HepG2 (cell line): ENCODE results near the gene CCDC87. TPM values are rescaled to one million over a fixed set of nuclear protein-coding genes. Genes with fewer than 3 reads are reported as not detected.

Experiments
- ARNT2 ChIP-seq: sonication (generic); formaldehyde crosslinking; IDR thresholded peaks from 2 replicates; pipeline ENCODE4 v1.8.0; 2022; ENCODE audit warnings: mild to moderate bottlenecking, low read depth, missing genetic modification reagents, moderate library complexity
- DMTF1 ChIP-seq: sonication (generic); formaldehyde crosslinking; IDR thresholded peaks from 2 replicates; pipeline ENCODE4 v1.4.0; 2020; ENCODE audit warnings: mild to moderate bottlenecking, missing genetic modification reagents
- FOXP4 ChIP-seq: sonication (generic); formaldehyde crosslinking; IDR thresholded peaks from 2 replicates; pipeline ENCODE4 v1.4.0; 2020; ENCODE audit warnings: missing genetic modification reagents
- HNRNPL ChIP-seq: fragments of 200-400 bp; formaldehyde crosslinking; IDR thresholded peaks from 2 replicates; pipeline ENCODE4 v1.6.1; 2017; ENCODE audit warnings: mild to moderate bottlenecking, low read depth, low read length
- IKZF4 ChIP-seq: sonication (generic); formaldehyde crosslinking; IDR thresholded peaks from 2 replicates; pipeline ENCODE4 v1.5.1; 2020; ENCODE audit warnings: borderline replicate concordance, mild to moderate bottlenecking, low read depth, missing genetic modification reagents; ENCODE audit errors: not compliant biosample characterization
- JUNB ChIP-seq: sonication (generic); formaldehyde crosslinking; IDR thresholded peaks from 2 replicates; pipeline ENCODE4 v1.8.0; 2022; ENCODE audit warnings: missing genetic modification reagents, mild to moderate bottlenecking, borderline replicate concordance
- MBD4 ChIP-seq: IDR thresholded peaks from 2 replicates; pipeline ENCODE4 v1.6.1; 2012; ENCODE audit warnings: low read length, inconsistent platforms, borderline replicate concordance
- NFKBIZ ChIP-seq: IDR thresholded peaks from 2 replicates; pipeline ENCODE4 v1.6.1; 2018; ENCODE audit warnings: missing genetic modification reagents, missing compliant biosample characterization
- SIX4 ChIP-seq: sonication (generic); formaldehyde crosslinking; IDR thresholded peaks from 2 replicates; pipeline ENCODE4 v1.4.0; 2020; ENCODE audit warnings: missing genetic modification reagents
- SMARCE1 ChIP-seq: fragments of 450-650 bp; IDR thresholded peaks from 2 replicates; pipeline ENCODE4 v1.6.1; 2017; ENCODE audit warnings: borderline replicate concordance
- TEAD2 ChIP-seq: sonication (generic); formaldehyde crosslinking; IDR thresholded peaks from 2 replicates; pipeline ENCODE4 v1.9.0; 2021; ENCODE audit warnings: missing genetic modification reagents
- TFAP4 ChIP-seq: sonication (generic); IDR thresholded peaks from 2 replicates; pipeline ENCODE4 v1.6.1; 2016; ENCODE audit warnings: low read depth, borderline replicate concordance
- ZMYM3 ChIP-seq: sonication (generic); formaldehyde crosslinking; IDR thresholded peaks from 2 replicates; pipeline ENCODE4 v1.5.1; 2020; ENCODE audit warnings: mild to moderate bottlenecking, missing genetic modification reagents
- ZNF256 ChIP-seq: sonication (generic); formaldehyde crosslinking; conservative IDR thresholded peaks from 2 replicates; pipeline ENCODE4 v1.4.0; 2020; ENCODE audit warnings: missing genetic modification reagents
- ZNF3 ChIP-seq: IDR thresholded peaks from 2 replicates; pipeline ENCODE4 v1.7.0; 2017; ENCODE audit warnings: inconsistent platforms
- ZNF512B ChIP-seq: sonication (generic); formaldehyde crosslinking; IDR thresholded peaks from 2 replicates; pipeline ENCODE4 v1.5.1; 2020; ENCODE audit warnings: missing genetic modification reagents, mild to moderate bottlenecking, borderline replicate concordance
- ZNF556 ChIP-seq: sonication (generic); formaldehyde crosslinking; IDR thresholded peaks from 2 replicates; pipeline ENCODE4 v1.4.0; 2020; ENCODE audit warnings: mild to moderate bottlenecking, missing genetic modification reagents, borderline replicate concordance
- ZNF570 ChIP-seq: sonication (generic); formaldehyde crosslinking; IDR thresholded peaks from 2 replicates; pipeline ENCODE4 v1.4.0; 2020; ENCODE audit warnings: mild to moderate bottlenecking, missing genetic modification reagents, borderline replicate concordance
- ZNF629 ChIP-seq: sonication (generic); formaldehyde crosslinking; conservative IDR thresholded peaks from 2 replicates; pipeline ENCODE4 v1.5.0; 2020; ENCODE audit warnings: missing genetic modification reagents
- ZNF749 ChIP-seq: sonication (generic); formaldehyde crosslinking; IDR thresholded peaks from 2 replicates; pipeline ENCODE4 v1.8.0; 2022; ENCODE audit warnings: mild to moderate bottlenecking, missing genetic modification reagents, moderate library complexity, borderline replicate concordance
- ZNF83 ChIP-seq: sonication (generic); formaldehyde crosslinking; IDR thresholded peaks from 2 replicates; pipeline ENCODE4 v1.4.0; 2020; ENCODE audit warnings: missing genetic modification reagents, mild to moderate bottlenecking, borderline replicate concordance
- polyA plus RNA-seq, 8 experiments: library from polyadenylated mRNA; depleted of rRNA in 3 of 8; stranded (reverse) in 7 of 8; unstranded in 1 of 8; fragments of >200 nt; fragmentation: Illumina TruSeq in 4 of 8; extraction: Trizol in 4 of 8; gene quantifications; 2 replicates each; pipeline versions ENCODE4 v1.2.1 to v1.2.3, GENCODE V29; 2011 to 2016; ENCODE audit warnings: low read depth in 4 of 8, missing spikeins in 1 of 8, mixed read lengths in 1 of 8; ENCODE audit not compliant: insufficient read depth in 1 of 8
- total RNA-seq, 5 experiments: library from RNA; depleted of rRNA; stranded (reverse); fragments of >200 nt; fragmentation: Illumina TruSeq; extraction: Trizol; gene quantifications; 2 replicates each; pipeline ENCODE4 v1.2.3, GENCODE V29; 2016; ENCODE audit warnings: low read depth in 1 of 5

Gene CCDC87
- total and polyA plus RNA-seq, 2 of the 13 experiments (the other 11 are each of a cell fraction or from before 2014, with no cell fraction given) = 0.05 to 0.42 TPM

- TF ChIP-seq DMTF1 (0 out of 2 replicates have a peak, but pooled peaks have one; percentile 66), FOXP4 (CRISPR knock-in tag) (no peak; the same call in 1 of the 2 replicates), ZNF3 (CRISPR knock-in tag) (no peak), HNRNPL (0 out of 2 replicates have a peak, but pooled peaks have one; percentile 37), ZNF512B (CRISPR knock-in tag) (no peak; the same call in 1 of the 2 replicates), SMARCE1 (no peak), TFAP4 (no peak), ZNF256 (CRISPR knock-in tag) (0 out of 2 replicates have a peak, but pooled peaks have one; percentile 3), ZNF570 (CRISPR knock-in tag) (no peak), ZMYM3 (CRISPR knock-in tag) (no peak), MBD4 (peak; percentile 25; the same call in 1 of the 2 replicates), SIX4 (CRISPR knock-in tag) (no peak), ZNF629 (no peak), ZNF749 (CRISPR knock-in tag) (no peak), ZNF556 (CRISPR knock-in tag) (no peak), IKZF4 (CRISPR knock-in tag) (peak; percentile 43), JUNB (CRISPR knock-in tag) (no peak), ARNT2 (CRISPR knock-in tag) (peak; percentile 51; the same call in 1 of the 2 replicates), TEAD2 (CRISPR knock-in tag) (no peak; the same call in 1 of the 2 replicates), NFKBIZ (CRISPR knock-in tag) (no peak; the same call in 1 of the 2 replicates), ZNF83 (CRISPR knock-in tag) (peak; percentile 49; the same call in 1 of the 2 replicates)
Measured at GRCh38 chr11:66638177-66639065, 45.6 kb upstream of the CCDC87 start, which contains the start of gene RBM4 (continued).
